HepG2 (cell line): ENCODE data around the gene YIF1B. TPM values are rescaled to one million over a fixed set of nuclear protein-coding genes. Genes with fewer than 3 reads are reported as not detected.
A peak's percentile ranks its signal among the peaks of the same experiment; 100 is the strongest.

Experiments
- ATAC-seq: fragments of 200-7000 bp; cut with Tn5 transposase; 3 replicates; pipeline ENCODE4 v1.9.1; 2020; ENCODE audit warnings: mild to moderate bottlenecking, moderate library complexity
- BruUV-seq: library from RNA; stranded (reverse); fragments of 400-500 nt; replicated peaks from 2 replicates; lab custom pipeline; 2021; lab: Mats Ljungman, UMichigan
- CTCF ChIA-PET: fragments of 300-600 bp; formaldehyde crosslinking; extraction: SDS; loops from one replicate; lab custom pipeline; 2021; ENCODE audit warnings: low total read pairs, inconsistent platforms, low intra/inter-chr PET ratio; lab: Yijun Ruan, JAX
- POLR2A ChIA-PET: fragments of 350-600 bp; sonication (Branson Sonifier 250); formaldehyde crosslinking; loops from one replicate; lab custom pipeline; 2020; ENCODE audit warnings: antibody characterized with exemption, inconsistent platforms; lab: Yijun Ruan, JAX
- DNase-seq: peaks from one replicate; pipeline ENCODE4 v3.0.0-alpha.2; 2015; ENCODE audit warnings: low spot score
- FAIRE-seq: peaks from 3 replicates; lab custom pipeline; 2011; peaks lifted over from hg19 to GRCh38; lab: Jason Lieb, UNC
- H2AFZ ChIP-seq: one replicate; pipeline ENCODE4 v1.6.1; 2011; ENCODE audit warnings: low read length, inconsistent platforms
- H3K27ac ChIP-seq: fragments of 300-600 bp; 3 replicates; pipeline ENCODE4 v1.8.0; 2011; ENCODE audit warnings: mixed run types, mild to moderate bottlenecking, mixed read lengths, low read length, inconsistent platforms; ENCODE audit not compliant: insufficient read depth; ENCODE audit errors: extremely low read length
- H3K27me3 ChIP-seq, 2 experiments: fragments of 200-600 bp in 1 of 2; 2 replicates in 1 of 2; 3 replicates in 1 of 2; pipeline versions ENCODE4 v1.6.0 to v1.8.0; 2011; ENCODE audit warnings: low read length in 2 of 2, mild to moderate bottlenecking in 2 of 2, moderate library complexity in 2 of 2, inconsistent platforms in 1 of 2; ENCODE audit not compliant: insufficient read depth in 2 of 2, control insufficient read depth in 1 of 2
- H3K36me3 ChIP-seq, 2 experiments: fragments of 200-600 bp in 1 of 2; replicated peaks in 1 of 2; 2 replicates in 1 of 2; 3 replicates in 1 of 2; pipeline versions ENCODE4 v1.5.1 to v1.8.0; 2011; ENCODE audit warnings: low read length in 2 of 2, inconsistent platforms in 1 of 2; ENCODE audit not compliant: insufficient read depth in 2 of 2, control insufficient read depth in 1 of 2
- H3K4me1 ChIP-seq: 2 replicates; pipeline ENCODE4 v1.5.1; 2012; ENCODE audit warnings: low read length, inconsistent platforms; ENCODE audit not compliant: insufficient read depth
- H3K4me2 ChIP-seq: 2 replicates; pipeline ENCODE4 v1.6.0; 2011; ENCODE audit warnings: low read depth, low read length, inconsistent platforms
- H3K4me3 ChIP-seq, 3 experiments: fragments of 200-600 bp in 1 of 3; sonication (generic), shearing (Covaris generic) in 1 of 3; replicated peaks in 1 of 3; 2 replicates each; pipeline ENCODE4 v1.5.1; 2011 to 2016; ENCODE audit warnings: low read length in 3 of 3, inconsistent platforms in 2 of 3, low read depth in 2 of 3, mild to moderate bottlenecking in 2 of 3, control low read depth in 1 of 3, mixed read lengths in 1 of 3; ENCODE audit not compliant: insufficient read depth in 1 of 3
- H3K79me2 ChIP-seq: one replicate; pipeline ENCODE4 v1.6.1; 2011; ENCODE audit warnings: low read length, inconsistent platforms; ENCODE audit not compliant: insufficient read depth
- H3K9ac ChIP-seq: 2 replicates; pipeline ENCODE4 v1.6.0; 2011; ENCODE audit warnings: mild to moderate bottlenecking, low read depth, low read length, inconsistent platforms; ENCODE audit not compliant: insufficient read depth
- H3K9me3 ChIP-seq: 2 replicates; pipeline ENCODE4 v1.5.1; 2012; ENCODE audit warnings: mild to moderate bottlenecking, low read length
- H4K20me1 ChIP-seq: 2 replicates; pipeline ENCODE4 v1.6.0; 2011; ENCODE audit warnings: inconsistent platforms, mild to moderate bottlenecking, low read length, moderate library complexity; ENCODE audit not compliant: insufficient read depth
- AHR ChIP-seq: IDR thresholded peaks from 2 replicates; pipeline ENCODE4 v1.6.1; 2018; ENCODE audit warnings: missing genetic modification reagents, missing compliant biosample characterization
- DR1 ChIP-seq: sonication (generic); formaldehyde crosslinking; IDR thresholded peaks from 2 replicates; pipeline ENCODE4 v1.8.0; 2021; ENCODE audit warnings: mild to moderate bottlenecking, missing genetic modification reagents, inconsistent platforms
- EEA1 ChIP-seq: sonication (generic); formaldehyde crosslinking; IDR thresholded peaks from 2 replicates; pipeline ENCODE4 v1.5.1; 2020; ENCODE audit warnings: mild to moderate bottlenecking, missing genetic modification reagents, borderline replicate concordance
- GTF2F1 ChIP-seq: fragments of 150-350 bp; IDR thresholded peaks from 2 replicates; pipeline ENCODE4 v1.6.1; 2014; ENCODE audit warnings: low read length
- HDAC2 ChIP-seq: sonication (generic); formaldehyde crosslinking; IDR thresholded peaks from 2 replicates; pipeline ENCODE4 v1.4.0; 2020; ENCODE audit warnings: missing genetic modification reagents
- MAFF ChIP-seq: IDR thresholded peaks from 2 replicates; pipeline ENCODE4 v1.6.1; 2011; ENCODE audit warnings: low read depth, low read length, improper control_type of control experiment
- TCF7L2 ChIP-seq: IDR thresholded peaks from 2 replicates; pipeline ENCODE4 v1.6.1; 2011; ENCODE audit warnings: mild to moderate bottlenecking, low read depth, low read length, moderate library complexity
- THAP11 ChIP-seq: IDR thresholded peaks from 2 replicates; pipeline ENCODE4 v1.6.1; 2016; ENCODE audit warnings: missing biosample characterization, missing genetic modification reagents
- ZEB1 ChIP-seq: IDR thresholded peaks from 2 replicates; pipeline ENCODE4 v1.6.1; 2012; ENCODE audit warnings: mild to moderate bottlenecking, low read depth, inconsistent platforms; ENCODE audit not compliant: insufficient replicate concordance
- ZFP37 ChIP-seq: sonication (generic); formaldehyde crosslinking; IDR thresholded peaks from 2 replicates; pipeline ENCODE4 v1.4.0; 2020; ENCODE audit warnings: missing genetic modification reagents, borderline replicate concordance
- ZNF124 ChIP-seq: sonication (generic); formaldehyde crosslinking; IDR thresholded peaks from 2 replicates; pipeline ENCODE4 v1.4.0; 2020; ENCODE audit warnings: missing genetic modification reagents
- ZNF207 ChIP-seq: fragments of 450-650 bp; IDR thresholded peaks from 2 replicates; pipeline ENCODE4 v1.6.1; 2016; ENCODE audit warnings: antibody characterized with exemption, borderline replicate concordance
- ZNF256 ChIP-seq: sonication (generic); formaldehyde crosslinking; conservative IDR thresholded peaks from 2 replicates; pipeline ENCODE4 v1.4.0; 2020; ENCODE audit warnings: missing genetic modification reagents
- ZNF335 ChIP-seq: sonication (generic); formaldehyde crosslinking; IDR thresholded peaks from 2 replicates; pipeline ENCODE4 v1.4.0; 2020; ENCODE audit warnings: missing genetic modification reagents
- ZNF589 ChIP-seq: sonication (generic); formaldehyde crosslinking; conservative IDR thresholded peaks from 2 replicates; pipeline ENCODE4 v1.8.0; 2022; ENCODE audit warnings: mild to moderate bottlenecking, moderate library complexity, missing genetic modification reagents
- ZNF660 ChIP-seq: sonication (generic); formaldehyde crosslinking; IDR thresholded peaks from 2 replicates; pipeline ENCODE4 v1.5.1; 2020; ENCODE audit warnings: mild to moderate bottlenecking, low read depth, missing genetic modification reagents, borderline replicate concordance
- ZNF768 ChIP-seq: sonication (generic); formaldehyde crosslinking; IDR thresholded peaks from 2 replicates; pipeline ENCODE4 v1.4.0; 2020; ENCODE audit warnings: missing genetic modification reagents
- ZNF782 ChIP-seq: sonication (generic); formaldehyde crosslinking; IDR thresholded peaks from 2 replicates; pipeline ENCODE4 v1.4.0; 2020; ENCODE audit warnings: missing genetic modification reagents, mild to moderate bottlenecking, borderline replicate concordance
- ZNF878 ChIP-seq: sonication (generic); formaldehyde crosslinking; IDR thresholded peaks from 2 replicates; pipeline ENCODE4 v1.8.1; 2023; ENCODE audit warnings: mild to moderate bottlenecking, missing genetic modification reagents, moderate library complexity
- WGBS: methylation state at CpG from one replicate; pipeline ENCODE4 v1.1.6; 2017; ENCODE audit warnings: low lambda C conversion rate; 5-methylcytosine and 5-hydroxymethylcytosine counted together
- in situ Hi-C: cut with HindIII; loops from 2 replicates; pipeline ENCODE4 v1.10.0; 2017; ENCODE audit warnings: low pct_unique_long_range_greater_than_20kb; ENCODE audit not compliant: extremely low pct_ligation_motif_present
- intact Hi-C: fragments of 100-400 bp; cut with micrococcal nuclease; formaldehyde crosslinking; loops from one replicate; pipeline ENCODE4 v1.10.0; 2022; ENCODE audit not compliant: unreplicated experiment
- polyA plus RNA-seq, 8 experiments: library from polyadenylated mRNA; depleted of rRNA in 3 of 8; stranded (reverse) in 7 of 8; unstranded in 1 of 8; fragments of >200 nt; fragmentation: Illumina TruSeq in 4 of 8; extraction: Trizol in 4 of 8; gene quantifications; 2 replicates each; pipeline versions ENCODE4 v1.2.1 to v1.2.3, GENCODE V29; 2011 to 2016; ENCODE audit warnings: low read depth in 4 of 8, missing spikeins in 1 of 8, mixed read lengths in 1 of 8; ENCODE audit not compliant: insufficient read depth in 1 of 8
- total RNA-seq, 5 experiments: library from RNA; depleted of rRNA; stranded (reverse); fragments of >200 nt; fragmentation: Illumina TruSeq; extraction: Trizol; gene quantifications; 2 replicates each; pipeline ENCODE4 v1.2.3, GENCODE V29; 2016; ENCODE audit warnings: low read depth in 1 of 5
- TF ChIP-seq, protein P1 (sequence below): sonication (generic); formaldehyde crosslinking; IDR thresholded peaks from 2 replicates; pipeline ENCODE4 v1.4.0; 2020; ENCODE audit warnings: missing genetic modification reagents
- TF ChIP-seq, protein P2 (sequence below): sonication (generic); formaldehyde crosslinking; IDR thresholded peaks from 2 replicates; pipeline ENCODE4 v1.5.0; 2020; ENCODE audit warnings: mild to moderate bottlenecking, missing genetic modification reagents
- TF ChIP-seq, protein P3 (sequence below): sonication (generic); formaldehyde crosslinking; IDR thresholded peaks from 2 replicates; pipeline ENCODE4 v1.4.0; 2020; ENCODE audit warnings: missing genetic modification reagents

The YIF1B gene
- total and polyA plus RNA-seq, 2 of the 13 experiments (the other 11 are each of a cell fraction or from before 2014, with no cell fraction given) = 41.4 to 85.2 TPM

DNA sequence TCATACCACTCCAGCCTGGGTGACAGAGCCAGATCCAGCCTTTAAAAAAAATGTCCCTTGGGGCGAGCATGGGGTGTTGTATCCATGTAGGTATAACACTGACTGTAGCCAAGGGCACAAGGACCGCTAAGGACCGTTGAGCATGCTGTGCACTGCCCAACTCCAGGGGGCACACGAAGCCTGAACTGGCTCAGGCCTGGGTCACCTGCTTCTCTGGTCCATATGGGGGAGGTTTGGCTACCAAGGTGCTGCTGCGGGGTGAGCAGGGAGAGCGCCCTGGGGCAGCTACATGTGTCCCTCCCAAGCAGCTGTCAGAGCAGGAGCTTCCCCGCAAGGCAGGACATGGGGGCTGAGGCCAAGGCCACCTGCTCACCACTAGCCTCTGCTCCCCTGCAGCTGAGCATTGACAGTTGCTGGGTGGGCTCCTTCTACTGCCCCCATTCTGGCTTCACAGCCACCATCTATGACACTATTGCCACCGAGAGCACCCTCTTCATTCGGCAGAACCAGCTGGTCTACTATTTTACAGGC lies 36.2 kb upstream of the YIF1B start:
- POLR2A ChIA-PET = no interaction called here
- Histone ChIP-seq H3K4me2 (no peak overlapping the region), H3K9ac (no peak overlapping the region), H3K79me2 (no peaks in the 10 kb centered on the region), H3K27ac (no peak overlapping the region), H3K36me3 (no peaks in the 10 kb centered on the region), H2AFZ (no peak overlapping the region), H3K27me3 (peaks cover 3 to 17% of the 10 kb centered on the region in 2 experiments; a peak in 4 of 5 replicates), H4K20me1 (no peaks in the 10 kb centered on the region), H3K4me1 (no peaks in the 10 kb centered on the region), H3K4me3 (no peak overlapping the region), H3K9me3 (no peaks in the 10 kb centered on the region)
- ATAC-seq (peak; percentile 72), FAIRE-seq (no peak), DNase-seq (no peak)
- WGBS = 6% methylated on average over 5 of the region's 9 CpGs
- in situ Hi-C loops = no loop called here
- BruUV-seq = no TSS peak
- intact Hi-C loops = no loop called here
- CTCF ChIA-PET = no interaction called here
- no peak for TF ChIP-seq ZFP37 (CRISPR knock-in tag)
- no peak for TF ChIP-seq DR1 (CRISPR knock-in tag)
- TF ChIP-seq ZNF660 (CRISPR knock-in tag) = no peak
- no peak for TF ChIP-seq ZNF256
- TF ChIP-seq ZNF589 (CRISPR knock-in tag) = no peak
- peak; percentile 18; the same call in 1 of the 2 replicates for TF ChIP-seq ZNF768 (CRISPR knock-in tag)
- TF ChIP-seq ZNF782 = no peak
- TF ChIP-seq, protein P1, sequence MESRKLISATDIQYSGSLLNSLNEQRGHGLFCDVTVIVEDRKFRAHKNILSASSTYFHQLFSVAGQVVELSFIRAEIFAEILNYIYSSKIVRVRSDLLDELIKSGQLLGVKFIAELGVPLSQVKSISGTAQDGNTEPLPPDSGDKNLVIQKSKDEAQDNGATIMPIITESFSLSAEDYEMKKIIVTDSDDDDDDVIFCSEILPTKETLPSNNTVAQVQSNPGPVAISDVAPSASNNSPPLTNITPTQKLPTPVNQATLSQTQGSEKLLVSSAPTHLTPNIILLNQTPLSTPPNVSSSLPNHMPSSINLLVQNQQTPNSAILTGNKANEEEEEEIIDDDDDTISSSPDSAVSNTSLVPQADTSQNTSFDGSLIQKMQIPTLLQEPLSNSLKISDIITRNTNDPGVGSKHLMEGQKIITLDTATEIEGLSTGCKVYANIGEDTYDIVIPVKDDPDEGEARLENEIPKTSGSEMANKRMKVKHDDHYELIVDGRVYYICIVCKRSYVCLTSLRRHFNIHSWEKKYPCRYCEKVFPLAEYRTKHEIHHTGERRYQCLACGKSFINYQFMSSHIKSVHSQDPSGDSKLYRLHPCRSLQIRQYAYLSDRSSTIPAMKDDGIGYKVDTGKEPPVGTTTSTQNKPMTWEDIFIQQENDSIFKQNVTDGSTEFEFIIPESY = peak; percentile 81
- no peak for TF ChIP-seq TCF7L2
- no peak for TF ChIP-seq EEA1 (CRISPR knock-in tag)
- TF ChIP-seq ZEB1 = no peak
- TF ChIP-seq ZNF878 (CRISPR knock-in tag) = no peak
- TF ChIP-seq HDAC2 (CRISPR knock-in tag) = no peak
- TF ChIP-seq, protein P2, sequence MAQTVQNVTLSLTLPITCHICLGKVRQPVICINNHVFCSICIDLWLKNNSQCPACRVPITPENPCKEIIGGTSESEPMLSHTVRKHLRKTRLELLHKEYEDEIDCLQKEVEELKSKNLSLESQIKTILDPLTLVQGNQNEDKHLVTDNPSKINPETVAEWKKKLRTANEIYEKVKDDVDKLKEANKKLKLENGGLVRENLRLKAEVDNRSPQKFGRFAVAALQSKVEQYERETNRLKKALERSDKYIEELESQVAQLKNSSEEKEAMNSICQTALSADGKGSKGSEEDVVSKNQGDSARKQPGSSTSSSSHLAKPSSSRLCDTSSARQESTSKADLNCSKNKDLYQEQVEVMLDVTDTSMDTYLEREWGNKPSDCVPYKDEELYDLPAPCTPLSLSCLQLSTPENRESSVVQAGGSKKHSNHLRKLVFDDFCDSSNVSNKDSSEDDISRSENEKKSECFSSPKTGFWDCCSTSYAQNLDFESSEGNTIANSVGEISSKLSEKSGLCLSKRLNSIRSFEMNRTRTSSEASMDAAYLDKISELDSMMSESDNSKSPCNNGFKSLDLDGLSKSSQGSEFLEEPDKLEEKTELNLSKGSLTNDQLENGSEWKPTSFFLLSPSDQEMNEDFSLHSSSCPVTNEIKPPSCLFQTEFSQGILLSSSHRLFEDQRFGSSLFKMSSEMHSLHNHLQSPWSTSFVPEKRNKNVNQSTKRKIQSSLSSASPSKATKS (CRISPR knock-in tag) = no peak
- TF ChIP-seq, protein P3, sequence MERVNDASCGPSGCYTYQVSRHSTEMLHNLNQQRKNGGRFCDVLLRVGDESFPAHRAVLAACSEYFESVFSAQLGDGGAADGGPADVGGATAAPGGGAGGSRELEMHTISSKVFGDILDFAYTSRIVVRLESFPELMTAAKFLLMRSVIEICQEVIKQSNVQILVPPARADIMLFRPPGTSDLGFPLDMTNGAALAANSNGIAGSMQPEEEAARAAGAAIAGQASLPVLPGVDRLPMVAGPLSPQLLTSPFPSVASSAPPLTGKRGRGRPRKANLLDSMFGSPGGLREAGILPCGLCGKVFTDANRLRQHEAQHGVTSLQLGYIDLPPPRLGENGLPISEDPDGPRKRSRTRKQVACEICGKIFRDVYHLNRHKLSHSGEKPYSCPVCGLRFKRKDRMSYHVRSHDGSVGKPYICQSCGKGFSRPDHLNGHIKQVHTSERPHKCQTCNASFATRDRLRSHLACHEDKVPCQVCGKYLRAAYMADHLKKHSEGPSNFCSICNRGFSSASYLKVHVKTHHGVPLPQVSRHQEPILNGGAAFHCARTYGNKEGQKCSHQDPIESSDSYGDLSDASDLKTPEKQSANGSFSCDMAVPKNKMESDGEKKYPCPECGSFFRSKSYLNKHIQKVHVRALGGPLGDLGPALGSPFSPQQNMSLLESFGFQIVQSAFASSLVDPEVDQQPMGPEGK (CRISPR knock-in tag) = no peak
- no peak for TF ChIP-seq THAP11 (CRISPR knock-in tag)
- TF ChIP-seq ZNF207 = no peak
- no peak for TF ChIP-seq GTF2F1
- no peak for TF ChIP-seq MAFF
- TF ChIP-seq ZNF335 (CRISPR knock-in tag) = no peak
- TF ChIP-seq AHR (CRISPR knock-in tag) = no peak
- TF ChIP-seq ZNF124 = no peak
